Vagina (tissue), 2 donors: ENCODE data around the gene DPP6. TPM values are rescaled to one million over a fixed set of nuclear protein-coding genes. Genes with fewer than 3 reads are reported as not detected.

Experiments
- DNase-seq, 2 donors: peaks; one replicate each; pipeline ENCODE4 v3.0.0-alpha.2; 2017; ENCODE audit errors: extremely low spot score in 2 of 2
- H3K27ac ChIP-seq: fragments of 200-600 bp; sonication (generic); one replicate; pipeline ENCODE4 v1.5.1; 2019
- H3K27me3 ChIP-seq: fragments of 200-600 bp; sonication (generic); one replicate; pipeline ENCODE4 v1.5.1; 2019
- H3K36me3 ChIP-seq, 2 donors: fragments of 200-600 bp; sonication (generic); one replicate each; pipeline ENCODE4 v1.5.1; 2017 to 2019
- H3K4me1 ChIP-seq: fragments of 200-600 bp; sonication (generic); one replicate; pipeline ENCODE4 v1.5.1; 2019
- H3K4me3 ChIP-seq, 2 donors: fragments of 200-600 bp; sonication (generic); 1 replicate in 1 of 2; 2 replicates in 1 of 2; pipeline ENCODE4 v1.5.1; 2016 to 2019
- H3K9me3 ChIP-seq: fragments of 200-600 bp; sonication (generic); one replicate; pipeline ENCODE4 v1.5.1; 2019
- POLR2A ChIP-seq, 2 donors: fragments of 450-650 bp; IDR thresholded peaks; one replicate each; pipeline ENCODE4 v1.6.1; 2017; ENCODE audit warnings: antibody characterized with exemption in 2 of 2, mild to moderate bottlenecking in 2 of 2, moderate library complexity in 2 of 2
- POLR2AphosphoS5 ChIP-seq, 2 donors: sonication (generic); formaldehyde crosslinking; IDR thresholded peaks; one replicate each; pipeline ENCODE4 v1.9.0; 2017; ENCODE audit warnings: antibody characterized with exemption in 2 of 2, mild to moderate bottlenecking in 2 of 2, low read depth in 1 of 2; ENCODE audit not compliant: insufficient read depth in 1 of 2
- intact Hi-C: fragments of 100-400 bp; cut with DNase I; formaldehyde crosslinking; loops from one replicate; pipeline ENCODE4 v1.15.1; 2023
- total RNA-seq: library from RNA; depleted of rRNA; stranded (reverse); fragments of >200 nt; gene quantifications from one replicate; pipeline ENCODE4 v1.2.3, GENCODE V29; 2016
- TF ChIP-seq, protein P1 (sequence below), 3 experiments: fragments of 450-650 bp in 2 of 3; fragments of 200-600 bp in 1 of 3; sonication (generic) in 1 of 3; IDR thresholded peaks; one replicate each; pipeline ENCODE4 v1.5.1; 2017 to 2019; ENCODE audit warnings: antibody characterized with exemption in 3 of 3, mild to moderate bottlenecking in 2 of 3, moderate library complexity in 2 of 3

The DPP6 gene
- total RNA-seq, 1 donor from 2014 or later, result 7.9 TPM

- no peak for DNase-seq
- TF ChIP-seq, protein P1, sequence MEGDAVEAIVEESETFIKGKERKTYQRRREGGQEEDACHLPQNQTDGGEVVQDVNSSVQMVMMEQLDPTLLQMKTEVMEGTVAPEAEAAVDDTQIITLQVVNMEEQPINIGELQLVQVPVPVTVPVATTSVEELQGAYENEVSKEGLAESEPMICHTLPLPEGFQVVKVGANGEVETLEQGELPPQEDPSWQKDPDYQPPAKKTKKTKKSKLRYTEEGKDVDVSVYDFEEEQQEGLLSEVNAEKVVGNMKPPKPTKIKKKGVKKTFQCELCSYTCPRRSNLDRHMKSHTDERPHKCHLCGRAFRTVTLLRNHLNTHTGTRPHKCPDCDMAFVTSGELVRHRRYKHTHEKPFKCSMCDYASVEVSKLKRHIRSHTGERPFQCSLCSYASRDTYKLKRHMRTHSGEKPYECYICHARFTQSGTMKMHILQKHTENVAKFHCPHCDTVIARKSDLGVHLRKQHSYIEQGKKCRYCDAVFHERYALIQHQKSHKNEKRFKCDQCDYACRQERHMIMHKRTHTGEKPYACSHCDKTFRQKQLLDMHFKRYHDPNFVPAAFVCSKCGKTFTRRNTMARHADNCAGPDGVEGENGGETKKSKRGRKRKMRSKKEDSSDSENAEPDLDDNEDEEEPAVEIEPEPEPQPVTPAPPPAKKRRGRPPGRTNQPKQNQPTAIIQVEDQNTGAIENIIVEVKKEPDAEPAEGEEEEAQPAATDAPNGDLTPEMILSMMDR (IDR thresholded peaks at IDR 0.05), result no peak
- TF ChIP-seq POLR2A (IDR thresholded peaks at IDR 0.05) (no peak), POLR2AphosphoS5 (IDR thresholded peaks at IDR 0.05; ENCODE audit: insufficient read depth in 1 of 2, low read depth in 1 of 2) (no peak)
Observed at GRCh38 chr7:154388999-154389398, 336.8 kb downstream of the DPP6 start.

GRCh38 chr7:154390961-154391360 is 338.8 kb downstream of the DPP6 start:
- no peak for DNase-seq
- Histone ChIP-seq H3K4me1 (no peaks in the 10 kb centered on the region), H3K27ac (no peak overlapping the region), H3K9me3 (no peaks in the 10 kb centered on the region), H3K4me3 (no peak overlapping the region), H3K36me3 (no peaks in the 10 kb centered on the region), H3K27me3 (no peaks in the 10 kb centered on the region)
- TF ChIP-seq, protein P1 (IDR thresholded peaks at IDR 0.05), result no peak
- TF ChIP-seq POLR2AphosphoS5 (IDR thresholded peaks at IDR 0.05; ENCODE audit: insufficient read depth in 1 of 2, low read depth in 1 of 2) (no peak), POLR2A (IDR thresholded peaks at IDR 0.05) (no peak)
- intact Hi-C loops, result no loop called here

More at GRCh38 chr7:154388999-154389398, 336.8 kb downstream of the DPP6 start:
- Histone ChIP-seq H3K36me3 (no peaks in the 10 kb centered on the region), H3K27ac (no peak overlapping the region), H3K27me3 (no peaks in the 10 kb centered on the region), H3K9me3 (no peaks in the 10 kb centered on the region), H3K4me3 (no peak overlapping the region), H3K4me1 (no peaks in the 10 kb centered on the region)
- intact Hi-C loops, result no loop called here

GRCh38 chr7:154394804-154395203 is 342.6 kb downstream of the DPP6 start:
- TF ChIP-seq, protein P1 (IDR thresholded peaks at IDR 0.05), result no peak
- TF ChIP-seq POLR2A (IDR thresholded peaks at IDR 0.05), result no peak
- no peak for TF ChIP-seq POLR2AphosphoS5 (IDR thresholded peaks at IDR 0.05; ENCODE audit: insufficient read depth in 1 of 2, low read depth in 1 of 2)
- no peaks in the 10 kb centered on the region for H3K4me1 ChIP-seq
- intact Hi-C loops, result no loop called here
- no peaks in the 10 kb centered on the region for H3K27me3 ChIP-seq
- DNase-seq, result no peak
- no peaks in the 10 kb centered on the region for H3K36me3 ChIP-seq
- H3K9me3 ChIP-seq, result no peaks in the 10 kb centered on the region
- H3K4me3 ChIP-seq, result no peak overlapping the region
- H3K27ac ChIP-seq, result no peak overlapping the region

GRCh38 chr7:154406312-154406711 is 354.1 kb downstream of the DPP6 start:
- intact Hi-C loops, result no loop called here
- no peak overlapping the region for H3K27ac ChIP-seq
- no peaks in the 10 kb centered on the region for H3K9me3 ChIP-seq
- H3K4me1 ChIP-seq, result no peaks in the 10 kb centered on the region
- DNase-seq, result no peak
- no peak overlapping the region for H3K4me3 ChIP-seq
- no peaks in the 10 kb centered on the region for H3K36me3 ChIP-seq
- TF ChIP-seq POLR2A (IDR thresholded peaks at IDR 0.05), result no peak
- TF ChIP-seq, protein P1 (IDR thresholded peaks at IDR 0.05), result no peak
- TF ChIP-seq POLR2AphosphoS5 (IDR thresholded peaks at IDR 0.05; ENCODE audit: insufficient read depth in 1 of 2, low read depth in 1 of 2), result no peak
- H3K27me3 ChIP-seq, result no peaks in the 10 kb centered on the region

GRCh38 chr7:154409703-154410311 is 357.6 kb downstream of the DPP6 start:
- Histone ChIP-seq H3K9me3 (no peaks in the 10 kb centered on the region), H3K27me3 (no peaks in the 10 kb centered on the region), H3K36me3 (no peaks in the 10 kb centered on the region), H3K27ac (no peak overlapping the region), H3K4me3 (no peak overlapping the region), H3K4me1 (no peaks in the 10 kb centered on the region)
- intact Hi-C loops, result no loop called here
- TF ChIP-seq POLR2A (IDR thresholded peaks at IDR 0.05), result no peak
- DNase-seq, result no peak
